OCI-LY1 (cell line): ENCODE measurements around the gene ANKRD13A.

Experiments used
- EZH2 ChIP-seq: fragments of 200-600 bp; sonication (generic), shearing (Covaris generic); IDR thresholded peaks from 2 replicates; pipeline ENCODE4 v1.8.0; 2017; ENCODE audit warnings: borderline replicate concordance, mixed run types, mild to moderate bottlenecking, antibody characterized with exemption, low read length, moderate library complexity, mixed read lengths
- TF ChIP-seq, protein P1 (sequence below): fragments of 200-600 bp; sonication (generic), shearing (Covaris generic); IDR thresholded peaks from 2 replicates; pipeline ENCODE4 v1.5.1; 2017; ENCODE audit warnings: mild to moderate bottlenecking, antibody characterized with exemption, low read length, moderate library complexity, mixed read lengths

DNA sequence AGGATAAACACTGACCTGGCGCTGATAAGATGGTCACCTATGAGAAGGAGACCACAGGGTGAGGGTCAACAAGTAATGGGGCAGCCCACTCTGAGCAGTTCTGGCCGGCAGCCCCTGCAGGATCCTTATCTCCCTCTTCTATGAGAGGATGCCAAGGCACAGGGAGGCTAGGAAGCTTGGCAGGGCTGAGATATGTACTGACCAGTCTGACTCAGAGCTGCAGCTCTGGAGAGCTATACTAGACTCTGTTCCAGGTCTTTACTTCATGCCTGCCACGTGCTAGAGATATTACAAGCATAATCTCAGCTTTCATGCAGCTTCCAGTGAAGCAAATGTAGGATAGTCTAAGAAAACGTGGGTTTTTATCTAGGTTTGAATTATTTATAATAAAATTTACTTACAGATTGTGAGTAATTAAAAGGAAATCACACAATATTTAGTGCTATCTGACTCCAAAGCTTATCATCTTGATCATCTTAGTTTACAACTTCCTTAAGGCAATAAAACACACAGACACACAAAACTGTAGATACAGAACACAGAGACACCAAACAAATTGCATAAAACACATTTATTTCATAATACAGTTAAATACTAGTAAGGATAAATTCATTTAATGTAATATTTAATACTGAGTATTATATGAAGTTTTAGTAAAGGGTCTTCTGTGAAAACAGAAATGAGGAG lies 35.3 kb upstream of the ANKRD13A start:
- TF ChIP-seq EZH2, result no peak
- TF ChIP-seq, protein P1, sequence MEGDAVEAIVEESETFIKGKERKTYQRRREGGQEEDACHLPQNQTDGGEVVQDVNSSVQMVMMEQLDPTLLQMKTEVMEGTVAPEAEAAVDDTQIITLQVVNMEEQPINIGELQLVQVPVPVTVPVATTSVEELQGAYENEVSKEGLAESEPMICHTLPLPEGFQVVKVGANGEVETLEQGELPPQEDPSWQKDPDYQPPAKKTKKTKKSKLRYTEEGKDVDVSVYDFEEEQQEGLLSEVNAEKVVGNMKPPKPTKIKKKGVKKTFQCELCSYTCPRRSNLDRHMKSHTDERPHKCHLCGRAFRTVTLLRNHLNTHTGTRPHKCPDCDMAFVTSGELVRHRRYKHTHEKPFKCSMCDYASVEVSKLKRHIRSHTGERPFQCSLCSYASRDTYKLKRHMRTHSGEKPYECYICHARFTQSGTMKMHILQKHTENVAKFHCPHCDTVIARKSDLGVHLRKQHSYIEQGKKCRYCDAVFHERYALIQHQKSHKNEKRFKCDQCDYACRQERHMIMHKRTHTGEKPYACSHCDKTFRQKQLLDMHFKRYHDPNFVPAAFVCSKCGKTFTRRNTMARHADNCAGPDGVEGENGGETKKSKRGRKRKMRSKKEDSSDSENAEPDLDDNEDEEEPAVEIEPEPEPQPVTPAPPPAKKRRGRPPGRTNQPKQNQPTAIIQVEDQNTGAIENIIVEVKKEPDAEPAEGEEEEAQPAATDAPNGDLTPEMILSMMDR, result no peak
